T-helper 2 cell treated with Interferon-gamma antibody and Interleukin-4, amounts not matched to agents 100 ng/mL and 5 ng/mL, for 36 hours (primary cell): ENCODE measurements around the gene MVP. TPM values are rescaled to one million over a fixed set of nuclear protein-coding genes. Genes with fewer than 3 reads are reported as not detected.
"Not testable (repeated sequence)": the region's sequence is repeated elsewhere in the genome, so short reads cannot be mapped to it uniquely, and the experiment has no call there.

Source experiments
- intact Hi-C: fragments of 100-400 bp; cut with micrococcal nuclease; formaldehyde crosslinking; loops from one replicate; pipeline ENCODE4 v1.15.1; 2023
- total RNA-seq: library from RNA; stranded (reverse); gene quantifications from 2 replicates; pipeline ENCODE4 v1.2.3, GENCODE V29; 2022

The MVP gene
- total RNA-seq, 1 donor from 2014 or later, result 159 TPM

DNA sequence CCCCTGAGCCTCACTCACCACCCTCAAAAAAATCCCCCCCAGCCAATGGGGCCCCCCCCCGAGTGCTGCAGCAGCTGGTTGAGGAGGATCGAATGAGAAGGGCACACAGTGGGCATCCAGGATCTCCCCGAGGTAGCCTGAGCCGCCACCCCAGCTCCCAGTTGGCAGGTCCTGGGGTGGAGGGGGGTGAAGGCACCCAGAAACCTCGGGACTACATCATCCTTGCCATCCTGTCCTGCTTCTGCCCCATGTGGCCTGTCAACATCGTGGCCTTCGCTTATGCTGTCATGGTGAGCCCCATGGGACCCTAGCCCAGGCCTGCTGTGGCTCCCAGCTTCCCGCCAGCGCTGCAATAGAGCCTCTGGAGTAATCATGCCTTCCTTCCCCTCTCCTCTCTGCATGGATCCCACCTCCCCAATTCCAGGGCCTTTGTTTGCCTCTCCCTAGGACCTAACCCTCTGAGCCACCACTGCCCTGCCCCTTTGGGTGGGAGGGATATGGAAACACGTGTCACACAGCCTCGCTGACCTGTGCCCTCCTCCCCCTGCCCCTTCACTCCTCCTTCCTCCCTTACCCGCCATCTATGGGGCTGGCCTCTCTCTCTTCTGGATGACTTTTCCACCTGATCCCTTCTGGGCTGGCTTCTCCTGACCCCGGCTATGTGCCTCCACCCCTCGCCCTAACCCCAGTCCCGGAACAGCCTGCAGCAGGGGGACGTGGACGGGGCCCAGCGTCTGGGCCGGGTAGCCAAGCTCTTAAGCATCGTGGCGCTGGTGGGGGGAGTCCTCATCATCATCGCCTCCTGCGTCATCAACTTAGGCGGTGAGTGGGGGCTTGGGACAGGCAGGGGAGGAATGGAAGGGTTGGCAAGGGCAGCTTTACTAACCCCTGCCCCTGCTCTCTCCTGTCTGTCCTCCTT is 6.4 kb upstream of the MVP start:
- intact Hi-C loops, result loop anchor here (2.0 kb wide), 1 partner anchor 29 kb away; no protein-coding TSS in a partner anchor

GRCh38 chr16:29814592-29814991 is 5.7 kb upstream of the MVP start:
- intact Hi-C loops, result loop anchor here (2.0 kb wide), 1 partner anchor 30 kb away; no protein-coding TSS in a partner anchor

- intact Hi-C loops, result loop anchor here (2.0 to 5.0 kb wide), 4 partner anchors 30 to 953 kb away; partner anchors contain the start of genes HIRIP3, INO80E, SH2B1 and TMEM219
Observed at GRCh38 chr16:29815032-29815721, 5.1 kb upstream of the MVP start.

DNA sequence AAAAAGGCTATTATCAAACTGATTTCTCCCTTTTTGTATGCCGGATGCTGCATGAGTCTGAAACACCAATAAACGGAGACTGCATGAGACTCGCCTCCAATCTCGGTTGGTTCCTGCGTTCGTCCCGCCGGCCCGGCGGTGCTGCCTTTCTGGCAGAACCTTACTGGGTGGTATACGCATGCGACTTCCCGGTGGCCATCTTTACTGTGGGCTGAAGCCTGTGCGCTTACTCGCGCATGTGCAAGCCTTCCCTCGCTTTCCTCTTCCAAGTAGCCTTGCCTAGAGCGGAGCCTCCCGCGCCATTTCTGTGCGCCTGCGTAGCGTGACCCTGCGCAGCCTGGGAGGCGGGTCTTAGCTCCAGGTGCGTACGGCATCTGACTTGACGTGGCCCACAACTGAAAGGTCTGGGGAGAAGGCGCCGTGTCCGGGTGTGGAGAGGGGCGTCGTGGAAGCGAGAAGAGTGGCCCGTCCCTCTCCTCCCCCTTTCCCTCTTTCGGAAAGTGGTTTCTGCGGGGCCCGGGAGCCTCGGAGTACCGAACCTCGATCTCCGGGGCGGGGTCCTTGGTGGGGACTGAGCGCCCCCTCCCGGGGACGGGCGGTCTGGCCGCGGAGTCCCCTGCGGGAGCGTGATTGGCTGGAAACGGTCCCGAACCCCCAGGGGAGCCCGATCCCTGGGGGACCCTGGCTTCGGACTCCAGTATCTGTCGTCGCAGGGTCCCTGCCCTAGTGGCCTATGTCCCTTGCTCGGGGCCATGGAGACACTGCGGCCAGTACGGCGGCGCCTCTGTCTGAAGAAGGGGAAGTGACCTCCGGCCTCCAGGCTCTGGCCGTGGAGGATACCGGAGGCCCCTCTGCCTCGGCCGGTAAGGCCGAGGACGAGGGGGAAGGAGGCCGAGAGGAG is 4.2 kb upstream of the MVP start, which contains the start of gene PAGR1:
Gene PAGR1 (plus strand): TSS at position 360 of the 901 bp plus-strand sequence. CDS start 374 bp downstream, at position 734.
- intact Hi-C loops, result loop anchor here (1.0 to 5.0 kb wide), 7 partner anchors 11 to 954 kb away; partner anchors contain the start of genes CDIPT, HIRIP3, INO80E and KIF22

DNA sequence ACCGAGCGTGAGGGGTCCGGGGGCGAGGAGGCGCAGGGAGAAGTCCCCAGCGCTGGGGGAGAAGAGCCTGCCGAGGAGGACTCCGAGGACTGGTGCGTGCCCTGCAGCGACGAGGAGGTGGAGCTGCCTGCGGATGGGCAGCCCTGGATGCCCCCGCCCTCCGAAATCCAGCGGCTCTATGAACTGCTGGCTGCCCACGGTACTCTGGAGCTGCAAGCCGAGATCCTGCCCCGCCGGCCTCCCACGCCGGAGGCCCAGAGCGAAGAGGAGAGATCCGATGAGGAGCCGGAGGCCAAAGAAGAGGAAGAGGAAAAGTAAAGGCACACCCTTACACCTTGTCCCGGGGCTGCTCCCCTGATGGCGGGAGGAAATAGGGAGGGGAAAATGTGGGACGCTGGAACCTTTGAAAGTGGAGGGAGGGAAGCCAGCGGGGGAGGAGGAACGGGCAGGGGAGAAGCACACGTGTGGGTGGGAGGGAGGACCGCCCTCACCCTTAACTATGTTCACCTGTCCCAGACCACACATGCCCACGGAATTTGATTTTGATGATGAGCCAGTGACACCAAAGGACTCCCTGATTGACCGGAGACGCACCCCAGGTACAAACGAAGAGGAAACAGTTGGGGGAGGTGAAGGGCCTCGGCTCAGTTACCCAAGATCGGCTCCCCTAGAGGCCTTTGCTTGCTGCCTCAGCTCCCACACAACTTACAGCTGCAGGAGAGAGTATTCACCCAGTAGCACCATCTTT is 3.4 kb upstream of the MVP start:
- intact Hi-C loops, result loop anchor here (1.0 to 5.0 kb wide), 6 partner anchors 12 to 955 kb away; partner anchors contain the start of genes CDIPT, HIRIP3, INO80E and KIF22

DNA sequence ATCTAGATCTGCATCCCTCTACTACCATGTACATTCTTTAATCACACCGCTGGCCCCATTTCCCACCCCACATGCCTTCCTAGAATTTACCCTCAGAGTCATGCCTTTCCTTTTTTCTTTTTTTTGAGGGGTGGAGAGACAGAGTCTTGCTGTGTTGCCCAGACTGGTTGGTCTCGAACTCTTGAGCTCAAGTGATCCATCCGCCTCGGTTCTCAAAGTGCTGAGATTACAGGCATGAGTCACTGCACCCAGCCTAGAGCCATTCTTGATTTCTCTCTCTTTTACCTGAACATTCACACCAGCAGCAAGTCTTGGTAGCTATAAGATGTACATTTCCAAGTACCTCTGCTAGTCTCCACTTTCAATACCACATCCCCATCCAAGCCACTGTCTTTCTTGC is 2.2 kb upstream of the MVP start:
- intact Hi-C loops, result loop anchor here (5.0 kb wide), 3 partner anchors 144 to 956 kb away; partner anchors contain the start of genes HIRIP3, INO80E, SH2B1 and TMEM219

DNA sequence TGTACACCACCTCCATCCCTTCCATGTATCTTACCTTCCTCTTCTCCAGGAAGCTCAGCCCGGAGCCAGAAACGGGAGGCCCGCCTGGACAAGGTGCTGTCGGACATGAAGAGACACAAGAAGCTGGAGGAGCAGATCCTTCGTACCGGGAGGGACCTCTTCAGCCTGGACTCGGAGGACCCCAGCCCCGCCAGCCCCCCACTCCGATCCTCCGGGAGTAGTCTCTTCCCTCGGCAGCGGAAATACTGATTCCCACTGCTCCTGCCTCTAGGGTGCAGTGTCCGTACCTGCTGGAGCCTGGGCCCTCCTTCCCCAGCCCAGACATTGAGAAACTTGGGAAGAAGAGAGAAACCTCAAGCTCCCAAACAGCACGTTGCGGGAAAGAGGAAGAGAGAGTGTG is 756 bp upstream of the MVP start:
- intact Hi-C loops, result loop anchor here (5.0 kb wide), 3 partner anchors 143 to 957 kb away; partner anchors contain the start of genes HIRIP3, INO80E, SH2B1 and TMEM219

DNA sequence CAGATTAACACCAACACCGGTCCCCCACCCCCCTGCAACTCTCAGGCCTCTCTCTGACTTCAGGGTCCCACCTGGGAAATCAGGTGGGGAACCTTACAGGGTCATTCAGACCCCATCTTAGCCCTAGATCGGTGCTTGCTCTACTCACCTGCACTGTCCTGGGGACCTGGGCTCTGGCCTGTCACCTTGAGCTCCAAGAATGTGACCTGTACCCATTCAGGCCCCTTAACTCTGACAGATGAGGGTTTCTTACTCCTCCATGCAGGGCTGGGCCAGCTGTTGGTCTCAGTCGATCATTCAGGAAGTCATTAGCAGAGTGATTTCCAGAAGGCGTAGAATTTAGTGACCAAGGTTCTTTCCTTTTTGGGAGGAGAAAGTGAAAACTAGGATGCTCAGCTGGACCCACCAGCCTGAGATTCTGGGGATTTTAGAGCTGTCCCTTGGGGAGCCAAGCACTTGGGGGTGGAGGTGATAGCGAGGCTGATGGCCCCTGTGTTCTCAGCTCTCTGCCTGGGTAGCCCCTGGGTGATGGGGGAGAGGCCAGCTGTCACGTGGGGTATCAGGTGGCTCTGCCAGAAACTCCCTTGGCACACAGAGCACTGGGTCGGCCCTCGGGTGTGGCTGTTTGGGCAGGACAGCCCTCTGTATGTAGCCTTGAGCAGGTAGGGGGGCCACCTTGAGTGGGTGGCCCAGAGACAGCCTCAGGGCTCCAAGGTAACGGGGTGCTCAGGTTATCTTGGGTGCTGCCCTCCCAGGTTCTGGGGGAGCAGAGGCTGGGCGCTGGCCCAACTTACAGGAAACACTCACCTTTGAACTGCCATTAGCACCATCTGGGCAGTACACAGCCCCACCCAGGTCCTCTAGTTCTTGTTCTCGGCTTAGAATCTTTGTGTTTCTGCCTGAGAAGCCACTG is 724 bp downstream of the MVP start:
- intact Hi-C loops, result loop anchor here (2.0 kb wide), 1 partner anchor 16 kb away; no protein-coding TSS in a partner anchor

DNA sequence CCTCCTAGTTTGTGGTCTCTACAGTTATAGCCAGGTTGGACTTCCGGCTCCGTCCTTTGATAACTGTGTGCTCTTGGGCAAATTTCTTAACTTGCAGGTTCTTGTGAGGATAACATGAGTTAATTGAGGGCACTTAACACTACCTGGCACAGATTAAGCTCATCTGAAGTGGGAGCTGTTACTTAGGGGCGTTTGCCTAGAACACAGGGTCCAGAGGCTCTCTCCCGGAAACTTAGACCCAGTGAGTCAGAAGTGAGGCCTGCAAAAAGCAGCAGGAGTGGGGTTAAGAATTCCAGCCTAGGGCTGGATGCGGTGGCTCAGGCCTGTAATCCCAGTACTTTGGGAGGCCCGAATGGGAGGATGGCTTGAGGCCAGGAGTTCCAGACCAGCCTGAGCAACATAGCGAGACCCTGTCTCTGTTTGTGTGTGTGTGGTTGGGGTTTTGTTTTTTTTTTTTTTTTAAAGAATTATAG is 1.4 kb downstream of the MVP start:
- intact Hi-C loops, result loop anchor here (2.0 kb wide), 1 partner anchor 17 kb away; no protein-coding TSS in a partner anchor

DNA sequence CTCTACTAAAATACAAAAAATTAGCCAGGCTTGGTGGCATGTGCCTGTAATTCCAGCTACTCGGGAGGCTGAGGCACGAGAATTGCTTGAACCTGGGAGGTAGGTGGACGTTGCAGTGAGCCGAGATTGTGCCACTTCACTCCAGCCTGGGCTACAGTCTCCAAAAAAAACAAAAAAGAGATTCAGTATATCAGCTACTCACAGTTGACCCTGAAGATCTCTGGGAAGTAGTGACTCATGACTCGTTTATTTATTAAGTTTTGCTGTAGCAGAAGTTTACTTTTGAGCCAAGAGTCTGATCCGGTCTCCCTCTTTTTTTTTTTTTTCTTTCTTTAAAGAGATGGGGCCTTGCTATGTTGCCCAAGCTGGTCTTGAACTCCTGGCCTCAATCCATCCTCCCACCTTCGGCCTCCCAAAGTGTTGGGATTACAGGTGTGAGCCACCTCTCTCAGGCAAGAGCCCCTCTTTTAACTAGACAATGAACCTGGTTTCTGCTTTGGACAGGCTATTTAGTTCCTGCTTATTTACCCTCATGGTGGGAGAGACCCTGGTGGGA is 4.4 kb downstream of the MVP start:
- intact Hi-C loops, result no loop called here

DNA sequence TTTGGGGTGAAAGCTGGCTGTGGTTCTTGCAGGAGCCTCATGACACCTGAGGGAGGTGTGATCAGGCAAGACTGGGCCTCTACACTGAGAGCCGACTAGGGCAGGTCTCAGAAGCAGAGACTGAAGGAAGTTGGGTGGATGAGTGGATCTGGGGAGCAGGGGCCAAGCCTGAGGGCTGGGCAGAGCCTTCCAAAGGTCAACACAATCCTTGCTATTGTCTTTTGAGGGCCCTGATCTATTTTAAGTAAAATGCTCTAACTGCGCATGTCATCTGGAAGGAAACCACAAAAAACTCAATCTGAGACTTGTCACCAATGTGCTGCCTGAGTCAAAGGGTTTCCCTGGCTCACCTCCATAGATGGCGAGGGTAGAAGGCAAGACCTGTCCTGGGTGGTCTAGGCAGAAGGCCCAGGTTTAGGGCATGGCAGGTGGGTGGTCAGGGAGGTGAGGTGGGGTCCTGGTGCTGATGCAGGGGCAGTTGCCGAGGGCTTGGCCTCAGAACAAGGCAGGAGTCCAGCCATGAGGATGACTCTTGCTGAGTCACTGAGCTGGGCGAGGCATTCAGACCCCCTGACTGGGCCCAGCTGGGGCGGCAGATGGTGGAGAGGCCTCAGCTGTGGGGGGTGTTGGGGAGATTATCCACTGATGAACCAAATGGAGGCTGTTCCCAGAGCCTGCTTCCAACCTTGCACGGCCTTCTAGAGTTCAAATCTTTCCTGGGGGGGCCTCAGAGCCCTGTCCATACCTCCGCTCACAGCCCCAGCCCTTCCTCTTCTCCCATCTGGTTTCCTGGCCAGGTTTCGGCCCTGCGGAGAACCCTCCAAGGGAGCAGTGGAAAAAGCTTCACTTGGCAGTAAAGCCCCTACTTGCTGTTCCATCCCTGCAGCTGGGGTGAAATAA is 5.1 kb downstream of the MVP start:
- intact Hi-C loops, result no loop called here

DNA sequence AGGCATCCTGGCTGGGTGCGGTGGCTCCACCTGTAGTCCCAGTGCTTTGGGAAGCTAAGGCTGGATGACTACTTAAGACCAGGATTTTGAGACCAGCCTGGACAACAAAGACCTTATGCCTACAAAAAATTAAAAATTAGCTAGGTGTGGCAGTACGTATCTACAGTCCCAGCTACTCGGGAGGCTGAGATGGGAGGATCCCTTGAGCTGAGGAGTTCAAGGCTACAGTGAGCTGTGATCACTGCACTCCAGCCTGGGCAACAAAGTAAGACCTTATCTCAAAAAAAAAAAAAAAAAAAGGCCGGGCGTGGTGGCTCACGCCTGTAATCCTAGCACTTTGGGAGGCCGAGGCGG is 6.1 kb downstream of the MVP start:
- intact Hi-C loops, result no loop called here

DNA sequence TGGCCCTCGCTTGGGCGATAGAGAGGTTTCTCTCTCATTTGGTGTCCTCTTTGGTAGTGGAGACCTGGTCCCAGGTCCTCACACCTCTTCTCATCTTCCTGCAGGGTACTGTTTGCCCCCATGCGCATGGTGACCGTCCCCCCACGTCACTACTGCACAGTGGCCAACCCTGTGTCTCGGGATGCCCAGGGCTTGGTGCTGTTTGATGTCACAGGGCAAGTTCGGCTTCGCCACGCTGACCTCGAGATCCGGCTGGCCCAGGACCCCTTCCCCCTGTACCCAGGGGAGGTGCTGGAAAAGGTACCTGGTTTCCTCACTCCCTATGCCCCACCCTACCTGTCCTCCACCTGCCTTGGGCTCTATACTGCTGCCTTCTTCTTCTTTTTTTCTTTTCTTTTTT is 10.5 kb downstream of the MVP start:
- intact Hi-C loops, result no loop called here

GRCh38 chr16:29831490-29831889 is 11.2 kb downstream of the MVP start:
- intact Hi-C loops, result no loop called here

DNA sequence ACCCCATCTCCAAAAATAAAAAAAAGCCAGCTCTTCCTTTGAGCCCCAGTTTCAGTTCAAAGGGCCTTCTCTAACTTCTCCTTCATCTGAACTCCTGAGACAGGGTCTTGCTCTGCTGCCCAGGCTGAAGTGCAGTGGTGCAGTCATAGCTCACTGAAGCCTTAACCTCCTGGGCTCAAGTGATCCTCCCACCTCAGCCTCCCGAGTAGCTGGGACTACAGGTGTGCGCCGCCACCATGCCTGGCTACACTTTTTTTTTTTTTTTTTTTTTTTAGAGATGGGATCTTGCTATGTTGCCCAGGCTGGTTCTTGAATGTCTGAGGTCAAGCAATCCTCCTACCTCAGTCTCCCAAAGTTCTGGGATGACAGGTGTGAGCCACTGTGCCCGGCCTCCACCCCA is 13.0 kb downstream of the MVP start:
- intact Hi-C loops, result not testable (repeated sequence)

GRCh38 chr16:29834079-29834478 is 13.8 kb downstream of the MVP start:
- intact Hi-C loops, result no loop called here

- intact Hi-C loops, result no loop called here
Observed at GRCh38 chr16:29835926-29836325, 15.7 kb downstream of the MVP start.
